K562 (cell line): ENCODE measurements around the gene C19orf85. TPM values are rescaled to one million over a fixed set of nuclear protein-coding genes. Genes with fewer than 3 reads are reported as not detected.
A peak's percentile ranks its signal among the peaks of the same experiment; 100 is the strongest.

Source experiments
- BRCA1 ChIP-seq, 2 experiments: fragments of 450-650 bp in 1 of 2; sonication (generic) in 1 of 2; formaldehyde crosslinking in 1 of 2; IDR thresholded peaks; 2 replicates each; pipeline versions ENCODE4 v1.5.0 to v1.6.1; 2017 to 2020; ENCODE audit warnings: mild to moderate bottlenecking in 1 of 2, missing genetic modification reagents in 1 of 2
- CBX1 ChIP-seq: sonication (generic); IDR thresholded peaks from 2 replicates; pipeline ENCODE4 v1.6.1; 2016; ENCODE audit warnings: antibody characterized with exemption, low read depth, mild to moderate bottlenecking
- MED1 ChIP-seq: sonication (generic); formaldehyde crosslinking; IDR thresholded peaks from 2 replicates; pipeline ENCODE4 v1.8.1; 2023; ENCODE audit warnings: missing genetic modification reagents, borderline replicate concordance
- MEF2D ChIP-seq: conservative IDR thresholded peaks from 2 replicates; pipeline ENCODE4 v1.6.1; 2016; ENCODE audit warnings: low read depth, missing genetic modification characterization, missing compliant biosample characterization
- MIER1 ChIP-seq: fragments of 450-650 bp; IDR thresholded peaks from 2 replicates; pipeline ENCODE4 v1.6.1; 2016; ENCODE audit warnings: antibody characterized with exemption, mild to moderate bottlenecking, low read depth
- RAD51 ChIP-seq: fragments of 450-650 bp; IDR thresholded peaks from 2 replicates; pipeline ENCODE4 v1.7.1; 2016; ENCODE audit warnings: low read depth, mild to moderate bottlenecking, borderline replicate concordance
- RB1 ChIP-seq: fragments of 450-650 bp; IDR thresholded peaks from 2 replicates; pipeline ENCODE4 v1.6.1; 2017; ENCODE audit warnings: low read depth, mild to moderate bottlenecking
- RBFOX2 ChIP-seq: fragments of 200-400 bp; formaldehyde crosslinking; IDR thresholded peaks from 2 replicates; pipeline ENCODE4 v1.6.1; 2017; ENCODE audit warnings: low read depth, mild to moderate bottlenecking, low read length, moderate library complexity
- RBM25 ChIP-seq: fragments of 200-400 bp; formaldehyde crosslinking; IDR thresholded peaks from 2 replicates; pipeline ENCODE4 v1.6.1; 2018; ENCODE audit warnings: low read length, low read depth, moderate library complexity; ENCODE audit not compliant: severe bottlenecking
- RBM39 ChIP-seq: fragments of 200-400 bp; formaldehyde crosslinking; optimal IDR thresholded peaks from 2 replicates; pipeline ENCODE3; 2018; ENCODE audit warnings: low read depth, low read length
- RHOXF2B ChIP-seq: fragments of 250-450 bp; sonication (Bioruptor Pico); conservative IDR thresholded peaks from 2 replicates; pipeline ENCODE4 v1.5.1; 2021
- SAFB2 ChIP-seq: fragments of 200-400 bp; formaldehyde crosslinking; IDR thresholded peaks from 2 replicates; pipeline ENCODE4 v1.6.1; 2018; ENCODE audit warnings: borderline replicate concordance, low read length, low read depth, moderate library complexity; ENCODE audit not compliant: severe bottlenecking
- SOX6 ChIP-seq: fragments of 450-650 bp; IDR thresholded peaks from 2 replicates; pipeline ENCODE4 v1.6.1; 2014; ENCODE audit warnings: mild to moderate bottlenecking
- ZZZ3 ChIP-seq: fragments of 450-650 bp; IDR thresholded peaks from 2 replicates; pipeline ENCODE4 v1.6.1; 2016; ENCODE audit warnings: antibody characterized with exemption, mild to moderate bottlenecking, moderate library complexity
- polyA plus RNA-seq, 8 experiments: library from polyadenylated mRNA; depleted of rRNA in 4 of 8; stranded (reverse) in 5 of 8; unstranded in 3 of 8; fragments of >200 nt; fragmentation: Nextera tagmentation in 2 of 8; fragmentation: Illumina TruSeq in 1 of 8; extraction: Ambion mirVana in 2 of 8; extraction: Trizol in 1 of 8; gene quantifications; 2 replicates each; pipeline versions ENCODE4 v1.2.1 to v1.2.3, GENCODE V29; 2011 to 2014; ENCODE audit warnings: inconsistent platforms in 1 of 8, missing spikeins in 1 of 8
- total RNA-seq, 7 experiments: library from RNA; depleted of rRNA in 6 of 7; stranded (reverse); fragments of >200 nt in 6 of 7; fragmentation: Illumina TruSeq in 2 of 7; extraction: Trizol in 2 of 7; gene quantifications; 2 replicates each; pipeline versions ENCODE4 v1.2.1 to v1.2.3, GENCODE V29; 2011 to 2021; ENCODE audit warnings: low replicate concordance in 1 of 7
- TF ChIP-seq, protein P1 (sequence below): fragments of 450-650 bp; IDR thresholded peaks from 2 replicates; pipeline ENCODE4 v1.6.1; 2016
- TF ChIP-seq, protein P2 (sequence below): fragments of 450-650 bp; formaldehyde crosslinking; conservative IDR thresholded peaks from 2 replicates; pipeline ENCODE4 v1.4.0; 2022; ENCODE audit warnings: mild to moderate bottlenecking, missing genetic modification characterization
- TF ChIP-seq, protein P3 (sequence below): fragments of 250-450 bp; sonication (Bioruptor Pico); IDR thresholded peaks from 2 replicates; pipeline ENCODE4 v1.8.0; 2022; ENCODE audit warnings: moderate library complexity, mild to moderate bottlenecking, inconsistent platforms
- TF ChIP-seq, protein P4 (sequence below), 2 experiments: fragments of 450-650 bp; IDR thresholded peaks; 2 replicates each; pipeline ENCODE4 v1.6.1; 2018; ENCODE audit warnings: mild to moderate bottlenecking in 2 of 2, low read depth in 1 of 2; ENCODE audit not compliant: partially characterized antibody in 2 of 2

C19orf85 gene
- total and polyA plus RNA-seq, 9 of the 15 experiments (the other 6 are each of a cell fraction or from before 2014, with no cell fraction given), result not detected

DNA sequence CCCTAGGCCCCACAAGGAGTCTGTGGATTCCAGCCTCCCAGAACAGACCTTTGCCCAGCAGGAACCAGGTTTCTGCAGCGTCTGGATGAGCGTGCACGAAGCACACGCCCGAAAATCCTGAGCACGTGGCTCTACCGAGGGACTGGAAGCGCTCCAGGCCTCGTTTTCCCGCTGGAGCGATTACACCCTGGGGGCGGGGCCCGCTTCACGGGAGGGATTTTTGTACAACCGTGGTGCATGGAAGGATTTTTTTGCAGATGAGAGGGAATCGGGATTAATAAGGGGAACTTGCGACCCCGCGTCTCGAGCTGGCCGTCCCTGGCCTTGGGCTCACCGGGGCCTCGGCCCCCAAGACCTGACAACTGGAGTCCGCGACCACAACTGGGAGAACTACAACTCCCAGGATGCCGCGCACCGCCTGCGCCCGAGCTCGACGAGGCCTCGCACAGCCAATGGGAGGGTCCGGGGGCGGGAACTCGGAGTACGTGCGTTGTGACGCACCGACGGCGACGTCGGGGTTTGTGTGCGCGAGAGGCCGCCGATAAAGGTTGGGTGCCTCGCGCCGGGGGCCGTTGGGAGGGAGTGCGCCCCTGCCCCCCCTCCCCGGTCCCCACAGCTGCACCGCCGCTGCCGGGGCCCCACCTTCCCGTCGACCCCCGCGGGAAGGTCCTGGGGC is 11.7 kb upstream of the C19orf85 start, which contains the start of gene ZNF628 (continued):
- TF ChIP-seq RB1, result peak; percentile 22
- no peak for TF ChIP-seq SAFB2
- TF ChIP-seq, protein P1, sequence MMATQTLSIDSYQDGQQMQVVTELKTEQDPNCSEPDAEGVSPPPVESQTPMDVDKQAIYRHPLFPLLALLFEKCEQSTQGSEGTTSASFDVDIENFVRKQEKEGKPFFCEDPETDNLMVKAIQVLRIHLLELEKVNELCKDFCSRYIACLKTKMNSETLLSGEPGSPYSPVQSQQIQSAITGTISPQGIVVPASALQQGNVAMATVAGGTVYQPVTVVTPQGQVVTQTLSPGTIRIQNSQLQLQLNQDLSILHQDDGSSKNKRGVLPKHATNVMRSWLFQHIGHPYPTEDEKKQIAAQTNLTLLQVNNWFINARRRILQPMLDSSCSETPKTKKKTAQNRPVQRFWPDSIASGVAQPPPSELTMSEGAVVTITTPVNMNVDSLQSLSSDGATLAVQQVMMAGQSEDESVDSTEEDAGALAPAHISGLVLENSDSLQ, result peak; percentile 59
- TF ChIP-seq, protein P2, sequence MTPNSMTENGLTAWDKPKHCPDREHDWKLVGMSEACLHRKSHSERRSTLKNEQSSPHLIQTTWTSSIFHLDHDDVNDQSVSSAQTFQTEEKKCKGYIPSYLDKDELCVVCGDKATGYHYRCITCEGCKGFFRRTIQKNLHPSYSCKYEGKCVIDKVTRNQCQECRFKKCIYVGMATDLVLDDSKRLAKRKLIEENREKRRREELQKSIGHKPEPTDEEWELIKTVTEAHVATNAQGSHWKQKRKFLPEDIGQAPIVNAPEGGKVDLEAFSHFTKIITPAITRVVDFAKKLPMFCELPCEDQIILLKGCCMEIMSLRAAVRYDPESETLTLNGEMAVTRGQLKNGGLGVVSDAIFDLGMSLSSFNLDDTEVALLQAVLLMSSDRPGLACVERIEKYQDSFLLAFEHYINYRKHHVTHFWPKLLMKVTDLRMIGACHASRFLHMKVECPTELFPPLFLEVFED, result no peak
- 0 out of 2 replicates have a peak, but pooled peaks have one; percentile 45 for TF ChIP-seq RHOXF2B (CRISPR knock-in tag)
- no peak for TF ChIP-seq RBM39
- no peak for TF ChIP-seq ZZZ3
- no peak for TF ChIP-seq BRCA1 (IDR thresholded peaks at IDR 0.05)
- no peak for TF ChIP-seq BRCA1 (CRISPR knock-in tag; IDR thresholded peaks at IDR 0.05)
- peak; percentile 92 for TF ChIP-seq RBM25
- TF ChIP-seq, protein P3, sequence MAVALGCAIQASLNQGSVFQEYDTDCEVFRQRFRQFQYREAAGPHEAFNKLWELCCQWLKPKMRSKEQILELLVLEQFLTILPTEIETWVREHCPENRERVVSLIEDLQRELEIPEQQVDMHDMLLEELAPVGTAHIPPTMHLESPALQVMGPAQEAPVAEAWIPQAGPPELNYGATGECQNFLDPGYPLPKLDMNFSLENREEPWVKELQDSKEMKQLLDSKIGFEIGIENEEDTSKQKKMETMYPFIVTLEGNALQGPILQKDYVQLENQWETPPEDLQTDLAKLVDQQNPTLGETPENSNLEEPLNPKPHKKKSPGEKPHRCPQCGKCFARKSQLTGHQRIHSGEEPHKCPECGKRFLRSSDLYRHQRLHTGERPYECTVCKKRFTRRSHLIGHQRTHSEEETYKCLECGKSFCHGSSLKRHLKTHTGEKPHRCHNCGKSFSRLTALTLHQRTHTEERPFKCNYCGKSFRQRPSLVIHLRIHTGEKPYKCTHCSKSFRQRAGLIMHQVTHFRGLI, result peak; percentile 28; the same call in 1 of the 2 replicates
- TF ChIP-seq MIER1, result 0 out of 2 replicates have a peak, but pooled peaks have one; percentile 24
- TF ChIP-seq, protein P4, sequence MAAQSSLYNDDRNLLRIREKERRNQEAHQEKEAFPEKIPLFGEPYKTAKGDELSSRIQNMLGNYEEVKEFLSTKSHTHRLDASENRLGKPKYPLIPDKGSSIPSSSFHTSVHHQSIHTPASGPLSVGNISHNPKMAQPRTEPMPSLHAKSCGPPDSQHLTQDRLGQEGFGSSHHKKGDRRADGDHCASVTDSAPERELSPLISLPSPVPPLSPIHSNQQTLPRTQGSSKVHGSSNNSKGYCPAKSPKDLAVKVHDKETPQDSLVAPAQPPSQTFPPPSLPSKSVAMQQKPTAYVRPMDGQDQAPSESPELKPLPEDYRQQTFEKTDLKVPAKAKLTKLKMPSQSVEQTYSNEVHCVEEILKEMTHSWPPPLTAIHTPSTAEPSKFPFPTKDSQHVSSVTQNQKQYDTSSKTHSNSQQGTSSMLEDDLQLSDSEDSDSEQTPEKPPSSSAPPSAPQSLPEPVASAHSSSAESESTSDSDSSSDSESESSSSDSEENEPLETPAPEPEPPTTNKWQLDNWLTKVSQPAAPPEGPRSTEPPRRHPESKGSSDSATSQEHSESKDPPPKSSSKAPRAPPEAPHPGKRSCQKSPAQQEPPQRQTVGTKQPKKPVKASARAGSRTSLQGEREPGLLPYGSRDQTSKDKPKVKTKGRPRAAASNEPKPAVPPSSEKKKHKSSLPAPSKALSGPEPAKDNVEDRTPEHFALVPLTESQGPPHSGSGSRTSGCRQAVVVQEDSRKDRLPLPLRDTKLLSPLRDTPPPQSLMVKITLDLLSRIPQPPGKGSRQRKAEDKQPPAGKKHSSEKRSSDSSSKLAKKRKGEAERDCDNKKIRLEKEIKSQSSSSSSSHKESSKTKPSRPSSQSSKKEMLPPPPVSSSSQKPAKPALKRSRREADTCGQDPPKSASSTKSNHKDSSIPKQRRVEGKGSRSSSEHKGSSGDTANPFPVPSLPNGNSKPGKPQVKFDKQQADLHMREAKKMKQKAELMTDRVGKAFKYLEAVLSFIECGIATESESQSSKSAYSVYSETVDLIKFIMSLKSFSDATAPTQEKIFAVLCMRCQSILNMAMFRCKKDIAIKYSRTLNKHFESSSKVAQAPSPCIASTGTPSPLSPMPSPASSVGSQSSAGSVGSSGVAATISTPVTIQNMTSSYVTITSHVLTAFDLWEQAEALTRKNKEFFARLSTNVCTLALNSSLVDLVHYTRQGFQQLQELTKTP (IDR thresholded peaks at IDR 0.05; ENCODE audit: low read depth in 1 of 2, partially characterized antibody in 2 of 2), result peak; percentile 62 to 85
- TF ChIP-seq CBX1, result no peak
- 0 out of 2 replicates have a peak, but pooled peaks have one; percentile 37 for TF ChIP-seq MEF2D (tag)
- TF ChIP-seq RBFOX2, result peak; percentile 90
- peak; percentile 27; the same call in 1 of the 2 replicates for TF ChIP-seq SOX6
- no peak for TF ChIP-seq MED1
- peak; percentile 58 for TF ChIP-seq RAD51
